ENCODE data around the gene TOGARAM2. TPM values are rescaled to one million over a fixed set of nuclear protein-coding genes. Genes with fewer than 3 reads are reported as not detected.

The TOGARAM2 gene
- total RNA-seq, 5 donors from 2014 or later (not counting 1 experiment from before 2014, with no cell fraction given): 1.7 to 5.2 (median 2.7) TPM

GRCh38 chr2:28978606-28979005 is 2.5 kb upstream of the TOGARAM2 start:
- no peak overlapping the region for H3K27ac ChIP-seq (ENCODE audit: low read length)
- no peaks in the 10 kb centered on the region for H3K36me3 ChIP-seq (ENCODE audit: control insufficient read depth in 2 of 2, extremely low read depth in 1 of 2, insufficient read depth in 1 of 2, low read length in 1 of 2)
- DNase-seq: no peak
- peaks cover 0 to 3% (median under 1%) of the 10 kb centered on the region in 3 donors for H3K4me1 Mint-ChIP-seq
- no peaks in the 10 kb centered on the region for H3K4me1 ChIP-seq (ENCODE audit: control insufficient read depth in 1 of 2, extremely low read depth in 1 of 2, insufficient read depth in 2 of 2, low read length in 2 of 2)
- H3K4me3 Mint-ChIP-seq: no peak overlapping the region
- H3K27me3 Mint-ChIP-seq: no peaks in the 10 kb centered on the region
- WGBS (ENCODE audit: insufficient coverage): no CpG with 5 or more reads among the region's 6 CpGs
- H3K27me3 ChIP-seq (replicated peaks in 1 of 2; ENCODE audit: control insufficient read depth in 2 of 2, extremely low read depth in 1 of 2, insufficient read depth in 2 of 2, low read length in 1 of 2): peaks cover 0 to 7% of the 10 kb centered on the region in 2 experiments
- ATAC-seq (replicated peaks in 1 of 4): no peak
- no peaks in the 10 kb centered on the region for H3K36me3 Mint-ChIP-seq
- H3K9me3 Mint-ChIP-seq: no peaks in the 10 kb centered on the region
- H3K4me3 ChIP-seq (ENCODE audit: control insufficient read depth in 1 of 2, extremely low read depth in 1 of 2, low read length in 1 of 2): no peak overlapping the region
- no peaks in the 10 kb centered on the region for H3K9me3 ChIP-seq
- POLR2A ChIA-PET: no interaction called here
- no peak overlapping the region for H3K27ac Mint-ChIP-seq
- CTCF ChIA-PET: no interaction called here

- H3K27ac Mint-ChIP-seq: no peak overlapping the region
- Histone ChIP-seq H3K9me3 (no peaks in the 10 kb centered on the region), H3K27me3 (replicated peaks in 1 of 2; ENCODE audit: control insufficient read depth in 2 of 2, extremely low read depth in 1 of 2, insufficient read depth in 2 of 2, low read length in 1 of 2) (peaks cover 0 to 7% of the 10 kb centered on the region in 2 experiments), H3K36me3 (ENCODE audit: control insufficient read depth in 2 of 2, extremely low read depth in 1 of 2, insufficient read depth in 1 of 2, low read length in 1 of 2) (no peaks in the 10 kb centered on the region), H3K4me1 (ENCODE audit: control insufficient read depth in 1 of 2, extremely low read depth in 1 of 2, insufficient read depth in 2 of 2, low read length in 2 of 2) (no peaks in the 10 kb centered on the region), H3K4me3 (ENCODE audit: control insufficient read depth in 1 of 2, extremely low read depth in 1 of 2, low read length in 1 of 2) (no peak overlapping the region), H3K27ac (ENCODE audit: low read length) (no peak overlapping the region)
- DNase-seq (no peak), ATAC-seq (replicated peaks in 1 of 4) (no peak)
- H3K9me3 Mint-ChIP-seq: no peaks in the 10 kb centered on the region
- no peaks in the 10 kb centered on the region for H3K36me3 Mint-ChIP-seq
- ChIA-PET POLR2A (no interaction called here), CTCF (no interaction called here)
- H3K4me3 Mint-ChIP-seq: no peak overlapping the region
- 78% methylated on average over 7 of the region's 7 CpGs for WGBS (ENCODE audit: insufficient coverage)
- H3K4me1 Mint-ChIP-seq: no peaks in the 10 kb centered on the region
- no peaks in the 10 kb centered on the region for H3K27me3 Mint-ChIP-seq
These were observed 2.1 kb upstream of the TOGARAM2 start for GRCh38 chr2:28979041-28979440.

GRCh38 chr2:28979576-28980366 is 1.3 kb upstream of the TOGARAM2 start:
- Histone ChIP-seq H3K27me3 (replicated peaks in 1 of 2; ENCODE audit: control insufficient read depth in 2 of 2, extremely low read depth in 1 of 2, insufficient read depth in 2 of 2, low read length in 1 of 2) (peaks cover 0 to 7% of the 10 kb centered on the region in 2 experiments), H3K27ac (ENCODE audit: low read length) (no peak overlapping the region), H3K4me3 (ENCODE audit: control insufficient read depth in 1 of 2, extremely low read depth in 1 of 2, low read length in 1 of 2) (no peak overlapping the region), H3K4me1 (ENCODE audit: control insufficient read depth in 1 of 2, extremely low read depth in 1 of 2, insufficient read depth in 2 of 2, low read length in 2 of 2) (no peaks in the 10 kb centered on the region), H3K36me3 (ENCODE audit: control insufficient read depth in 2 of 2, extremely low read depth in 1 of 2, insufficient read depth in 1 of 2, low read length in 1 of 2) (no peaks in the 10 kb centered on the region), H3K9me3 (no peaks in the 10 kb centered on the region)
- Mint-ChIP-seq H3K27me3 (no peaks in the 10 kb centered on the region), H3K9me3 (no peaks in the 10 kb centered on the region), H3K4me1 (no peaks in the 10 kb centered on the region), H3K4me3 (no peak overlapping the region), H3K36me3 (no peaks in the 10 kb centered on the region), H3K27ac (no peak overlapping the region)
- CTCF ChIA-PET: no interaction called here
- ATAC-seq (replicated peaks in 1 of 4) (no peak), DNase-seq (no peak)
- 75% methylated on average over 7 of the region's 13 CpGs for WGBS (ENCODE audit: insufficient coverage)
- POLR2A ChIA-PET: no interaction called here

DNA sequence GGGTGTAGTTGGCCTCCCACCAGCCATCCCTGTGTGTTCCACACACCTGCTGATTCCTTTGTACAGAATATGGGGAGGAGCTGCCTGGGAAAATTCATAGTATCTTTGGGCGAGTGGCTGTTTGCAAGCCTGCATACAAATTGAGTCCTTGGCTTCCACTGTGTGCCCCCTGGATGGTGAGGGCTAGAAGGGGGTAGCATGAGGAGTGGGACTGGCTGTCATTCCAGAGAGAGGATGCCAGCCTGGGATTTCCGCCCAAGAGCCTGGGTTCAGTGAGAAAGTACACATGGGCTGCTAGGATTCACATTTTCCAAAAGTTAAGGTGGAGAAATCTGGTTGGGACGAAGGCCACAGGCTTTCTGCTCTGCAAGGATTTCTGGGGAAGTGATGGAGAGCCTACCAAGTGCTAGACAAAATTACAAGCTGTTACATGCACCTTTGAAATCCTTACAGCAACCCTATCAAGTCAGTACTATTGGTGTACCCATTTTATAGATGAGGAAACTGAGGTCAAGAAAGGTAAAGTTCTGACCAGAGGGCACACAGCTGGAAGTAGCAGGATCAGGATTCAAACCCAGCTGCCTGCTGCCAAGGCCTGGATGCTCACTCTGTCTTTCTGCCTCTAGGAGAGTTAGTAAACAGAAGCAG is 606 bp upstream of the TOGARAM2 start:
- Mint-ChIP-seq H3K36me3 (no peaks in the 10 kb centered on the region), H3K27ac (no peak overlapping the region)

DNA sequence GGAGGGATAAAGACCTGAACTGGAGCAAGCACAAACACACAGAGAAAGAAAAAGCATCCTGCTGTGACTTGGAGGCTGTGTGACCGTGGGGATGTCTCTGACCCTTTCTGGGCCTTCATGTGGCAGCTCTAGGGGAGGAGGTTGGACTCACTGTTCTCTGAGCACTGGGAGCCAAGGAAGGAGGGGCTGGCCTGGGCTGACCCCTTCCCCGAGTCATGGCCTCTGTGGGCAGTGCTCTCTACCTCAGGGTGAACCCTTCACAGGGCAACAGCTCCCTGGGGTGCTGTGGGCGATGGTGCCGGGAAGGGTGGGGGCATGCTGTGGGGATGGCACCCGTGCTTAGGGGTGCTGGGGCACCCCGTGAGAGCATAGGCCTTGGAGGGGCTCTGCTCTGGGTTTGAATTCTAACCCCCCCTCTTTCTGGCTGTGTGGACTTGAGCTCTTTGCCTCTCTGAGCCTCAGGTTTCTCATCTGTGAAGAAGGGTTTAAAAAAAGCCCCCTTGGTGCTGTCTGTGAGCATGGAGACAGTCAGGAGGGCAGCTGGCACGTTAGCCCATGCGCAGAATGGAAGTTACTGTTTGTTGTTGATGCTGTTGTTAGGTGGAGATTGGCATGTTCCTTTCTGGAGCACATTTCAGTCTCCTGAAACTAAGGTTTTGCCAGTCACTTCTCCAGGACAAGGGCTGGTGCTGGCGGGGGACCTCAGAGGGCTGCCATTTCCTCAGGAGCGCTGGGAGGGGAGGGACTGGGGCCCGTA is 700 bp downstream of the TOGARAM2 start:
- no peak overlapping the region for H3K27ac ChIP-seq (ENCODE audit: low read length)
- no peaks in the 10 kb centered on the region for H3K4me1 Mint-ChIP-seq
- no peak overlapping the region for H3K27ac Mint-ChIP-seq

More for the DNA sequence above, 606 bp upstream of the TOGARAM2 start:
- no peaks in the 10 kb centered on the region for H3K36me3 ChIP-seq (ENCODE audit: control insufficient read depth in 2 of 2, extremely low read depth in 1 of 2, insufficient read depth in 1 of 2, low read length in 1 of 2)
- Mint-ChIP-seq H3K4me1 (no peaks in the 10 kb centered on the region), H3K27me3 (no peaks in the 10 kb centered on the region), H3K9me3 (no peaks in the 10 kb centered on the region), H3K4me3 (no peak overlapping the region)
- no peaks in the 10 kb centered on the region for H3K4me1 ChIP-seq (ENCODE audit: control insufficient read depth in 1 of 2, extremely low read depth in 1 of 2, insufficient read depth in 2 of 2, low read length in 2 of 2)
- CTCF ChIA-PET: no interaction called here
- peaks cover 0 to 7% of the 10 kb centered on the region in 2 experiments for H3K27me3 ChIP-seq (replicated peaks in 1 of 2; ENCODE audit: control insufficient read depth in 2 of 2, extremely low read depth in 1 of 2, insufficient read depth in 2 of 2, low read length in 1 of 2)
- WGBS (ENCODE audit: insufficient coverage): 100% methylated on average over 1 of the region's 3 CpGs
- H3K4me3 ChIP-seq (ENCODE audit: control insufficient read depth in 1 of 2, extremely low read depth in 1 of 2, low read length in 1 of 2): no peak overlapping the region
- ATAC-seq (replicated peaks in 1 of 4): no peak
- POLR2A ChIA-PET: no interaction called here
- H3K27ac ChIP-seq (ENCODE audit: low read length): no peak overlapping the region
- DNase-seq: no peak
- no peaks in the 10 kb centered on the region for H3K9me3 ChIP-seq

GRCh38 chr2:28982381-28982950 is 1.4 kb downstream of the TOGARAM2 start:
- ChIA-PET POLR2A (no interaction called here), CTCF (no interaction called here)
- H3K27ac ChIP-seq (ENCODE audit: low read length): no peak overlapping the region
- H3K27ac Mint-ChIP-seq: no peak overlapping the region
- H3K4me1 ChIP-seq (ENCODE audit: control insufficient read depth in 1 of 2, extremely low read depth in 1 of 2, insufficient read depth in 2 of 2, low read length in 2 of 2): no peaks in the 10 kb centered on the region
- peaks cover 0 to 3% of the 10 kb centered on the region in 2 experiments for H3K27me3 ChIP-seq (replicated peaks in 1 of 2; ENCODE audit: control insufficient read depth in 2 of 2, extremely low read depth in 1 of 2, insufficient read depth in 2 of 2, low read length in 1 of 2)
- H3K9me3 ChIP-seq: no peaks in the 10 kb centered on the region
- no peak for DNase-seq
- H3K4me3 Mint-ChIP-seq: no peak overlapping the region
- no peak overlapping the region for H3K4me3 ChIP-seq (ENCODE audit: control insufficient read depth in 1 of 2, extremely low read depth in 1 of 2, low read length in 1 of 2)
- no peaks in the 10 kb centered on the region for H3K36me3 Mint-ChIP-seq
- no peaks in the 10 kb centered on the region for H3K9me3 Mint-ChIP-seq
- no peak for ATAC-seq (replicated peaks in 1 of 4)
- no peaks in the 10 kb centered on the region for H3K27me3 Mint-ChIP-seq
- H3K4me1 Mint-ChIP-seq: no peaks in the 10 kb centered on the region
- WGBS (ENCODE audit: insufficient coverage): 85% methylated on average over 4 of the region's 8 CpGs
- no peaks in the 10 kb centered on the region for H3K36me3 ChIP-seq (ENCODE audit: control insufficient read depth in 2 of 2, extremely low read depth in 1 of 2, insufficient read depth in 1 of 2, low read length in 1 of 2)

More for the DNA sequence above, 700 bp downstream of the TOGARAM2 start:
- no peak for DNase-seq
- no peak overlapping the region for H3K4me3 Mint-ChIP-seq
- no peaks in the 10 kb centered on the region for H3K36me3 Mint-ChIP-seq
- ATAC-seq (replicated peaks in 1 of 4): no peak
- ChIA-PET POLR2A (no interaction called here), CTCF (no interaction called here)
- no peak overlapping the region for H3K4me3 ChIP-seq (ENCODE audit: control insufficient read depth in 1 of 2, extremely low read depth in 1 of 2, low read length in 1 of 2)
- no peaks in the 10 kb centered on the region for H3K9me3 ChIP-seq
- peaks cover 0 to 7% of the 10 kb centered on the region in 2 experiments for H3K27me3 ChIP-seq (replicated peaks in 1 of 2; ENCODE audit: control insufficient read depth in 2 of 2, extremely low read depth in 1 of 2, insufficient read depth in 2 of 2, low read length in 1 of 2)
- H3K4me1 ChIP-seq (ENCODE audit: control insufficient read depth in 1 of 2, extremely low read depth in 1 of 2, insufficient read depth in 2 of 2, low read length in 2 of 2): no peaks in the 10 kb centered on the region
- no peaks in the 10 kb centered on the region for H3K36me3 ChIP-seq (ENCODE audit: control insufficient read depth in 2 of 2, extremely low read depth in 1 of 2, insufficient read depth in 1 of 2, low read length in 1 of 2)
- H3K27me3 Mint-ChIP-seq: no peaks in the 10 kb centered on the region
- 84% methylated on average over 8 of the region's 11 CpGs for WGBS (ENCODE audit: insufficient coverage)
- H3K9me3 Mint-ChIP-seq: no peaks in the 10 kb centered on the region
